ENCODE results near the gene PITX2. TPM values are rescaled to one million over a fixed set of nuclear protein-coding genes. Genes with fewer than 3 reads are reported as not detected.
A peak's percentile ranks its signal among the peaks of the same experiment; 100 is the strongest.
"Not testable (repeated sequence)": the region's sequence is repeated elsewhere in the genome, so short reads cannot be mapped to it uniquely, and the experiment has no call there.

Gene PITX2
- total RNA-seq, 1 experiment from 2014 or later: 1.1 TPM

DNA sequence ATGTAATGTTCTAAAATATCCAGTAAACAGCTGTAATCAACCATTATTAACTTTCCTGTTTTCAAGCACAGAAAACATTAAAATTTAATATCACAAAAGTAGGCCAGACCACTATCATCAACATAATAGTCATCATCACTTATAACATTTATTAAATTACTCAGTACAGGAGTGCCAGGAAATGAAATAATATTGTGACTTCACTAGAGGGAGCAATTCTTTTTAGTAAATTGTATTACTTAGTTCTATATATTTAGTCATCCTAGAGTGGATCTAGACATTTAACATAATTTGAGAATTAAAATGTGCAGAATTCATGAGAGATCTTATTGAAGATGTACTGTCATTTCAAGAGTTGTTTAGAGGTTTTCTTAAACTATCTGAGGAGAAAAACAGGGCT is 33.6 kb downstream of the PITX2 start:
- in situ Hi-C loops (cut with HindIII; ENCODE audit: low pct_unique_long_range_greater_than_20kb, low sequenced_read_pairs): no loop called here
- peak; percentile 3 for DNase-seq (ENCODE audit: low read depth, low spot score)

DNA sequence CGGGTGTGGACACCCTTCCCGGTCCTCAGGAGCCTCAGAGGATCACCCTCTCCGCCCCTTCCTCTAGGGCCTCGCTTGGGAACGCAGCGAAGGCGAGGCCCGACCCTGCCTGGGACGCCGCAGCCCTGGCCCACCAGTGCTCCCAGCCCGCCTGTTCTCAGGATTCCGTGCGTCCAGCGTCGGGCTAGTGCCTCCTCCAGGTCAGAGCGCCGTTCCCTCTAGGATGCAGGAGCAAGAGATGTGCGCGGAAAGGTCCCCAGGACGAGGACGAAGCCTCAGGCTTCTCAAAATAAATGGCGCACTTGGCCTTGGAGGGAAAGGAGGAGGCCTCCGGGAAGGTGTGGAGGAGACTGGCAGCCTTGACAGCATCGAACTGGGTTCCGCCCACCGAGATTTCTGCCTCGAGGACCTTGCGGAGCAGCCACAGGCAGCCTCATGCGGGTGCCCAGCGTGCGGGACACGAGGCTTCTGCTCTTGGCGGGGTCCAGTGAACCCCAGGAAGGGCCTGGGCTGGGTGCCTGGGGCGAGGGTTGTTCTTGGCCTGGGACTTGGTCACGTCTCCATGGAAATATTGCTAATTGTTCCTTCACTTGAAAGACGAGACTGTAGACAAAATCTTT is 35.1 kb downstream of the PITX2 start:
- no peak for DNase-seq (ENCODE audit: low read depth, low spot score)
- in situ Hi-C loops (cut with HindIII; ENCODE audit: low pct_unique_long_range_greater_than_20kb, low sequenced_read_pairs): no loop called here

DNA sequence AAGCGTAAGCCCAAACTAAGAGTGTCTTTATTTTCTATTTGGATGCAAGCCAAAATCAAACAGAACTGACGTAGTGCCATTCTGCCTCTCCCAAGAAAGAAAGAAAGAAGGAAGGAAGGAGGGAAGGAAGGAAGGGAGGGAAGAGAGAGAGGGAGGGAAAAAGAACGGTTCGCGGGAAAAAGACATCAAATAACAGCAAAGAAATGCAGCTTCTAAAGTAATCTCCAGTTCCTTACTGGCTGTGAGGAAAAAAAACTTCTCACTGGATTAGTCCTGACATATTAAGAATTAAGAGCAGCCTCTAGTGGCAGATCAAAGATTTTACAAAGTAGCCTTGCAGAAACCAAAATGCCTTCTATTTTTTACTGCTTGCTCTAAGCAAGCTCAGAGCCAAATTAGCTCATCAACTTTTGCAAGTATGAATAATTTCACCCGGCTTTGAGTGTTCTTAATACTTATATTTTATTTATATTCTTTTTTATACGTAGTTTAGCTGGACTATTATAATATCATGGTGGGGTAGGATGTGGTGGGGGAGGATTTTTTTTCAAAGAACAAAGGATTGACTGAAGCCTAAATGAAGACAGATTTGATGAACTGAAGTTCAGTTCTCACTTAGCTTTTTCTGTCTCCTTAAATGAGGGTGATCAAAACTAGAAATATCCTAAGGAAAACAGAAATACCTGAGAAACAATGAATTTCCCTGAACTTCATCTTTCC is 36.6 kb downstream of the PITX2 start:
- in situ Hi-C loops (cut with HindIII; ENCODE audit: low pct_unique_long_range_greater_than_20kb, low sequenced_read_pairs): no loop called here
- DNase-seq (ENCODE audit: low read depth, low spot score): peak; percentile 68

DNA sequence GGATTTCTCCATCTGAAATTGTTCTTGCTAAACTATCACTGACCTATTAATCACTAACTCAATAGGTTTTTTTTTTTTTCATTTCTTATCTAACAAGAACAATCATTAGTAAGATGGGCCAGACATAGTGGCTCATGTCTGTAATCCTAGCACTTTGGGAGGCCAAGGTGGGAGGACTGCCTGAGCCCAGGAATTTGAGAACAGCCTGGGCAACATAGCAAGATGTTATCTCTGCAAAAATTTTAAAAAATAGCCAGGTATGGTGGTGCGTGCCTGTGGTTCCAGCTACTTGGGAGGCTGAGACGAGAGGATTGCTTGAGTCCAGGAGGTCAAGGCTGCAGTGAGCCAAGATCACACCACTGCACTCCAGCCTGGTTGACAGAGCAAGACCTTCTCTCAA is 46.2 kb downstream of the PITX2 start:
- in situ Hi-C loops (cut with HindIII; ENCODE audit: low pct_unique_long_range_greater_than_20kb, low sequenced_read_pairs); DNase-seq (ENCODE audit: low read depth, low spot score): not testable (repeated sequence)

Other genes starting within 250 kb of the PITX2 start
- gene ENPEP, start 146.9 kb downstream of the PITX2 start, total RNA-seq (2014; rRNA removed; shearing (Covaris generic)): not detected in 2 replicates

Data from SK-MEL-5 (cell line).